Endodermal cell (in vitro differentiated cells): ENCODE results near the gene FMNL2. TPM values are rescaled to one million over a fixed set of nuclear protein-coding genes. Genes with fewer than 3 reads are reported as not detected.

ENCODE experiments used
- DNase-seq: peaks from one replicate; pipeline ENCODE4 v3.0.0-alpha.2; 2017
- H3K27ac ChIP-seq: 2 replicates; pipeline ENCODE4 v1.5.1; 2013; ENCODE audit warnings: mild to moderate bottlenecking, low read depth, low read length, moderate library complexity
- H3K27me3 ChIP-seq: 2 replicates; pipeline ENCODE4 v1.6.1; 2013; ENCODE audit warnings: mild to moderate bottlenecking, low read length, moderate library complexity; ENCODE audit not compliant: insufficient read depth, control insufficient read depth, poor library complexity, severe bottlenecking
- H3K36me3 ChIP-seq: 2 replicates; pipeline ENCODE4 v1.7.0; 2013; ENCODE audit warnings: mild to moderate bottlenecking, low read length, moderate library complexity; ENCODE audit not compliant: control insufficient read depth, insufficient read depth
- H3K4me1 ChIP-seq: one replicate; pipeline ENCODE4 v1.7.0; 2013; ENCODE audit warnings: low read length; ENCODE audit not compliant: control insufficient read depth, insufficient read depth
- H3K4me3 ChIP-seq: 2 replicates; pipeline ENCODE4 v1.5.1; 2013; ENCODE audit warnings: mild to moderate bottlenecking, low read length, moderate library complexity
- H3K9ac ChIP-seq: 2 replicates; pipeline ENCODE4 v1.6.1; 2013; ENCODE audit warnings: mild to moderate bottlenecking, low read length, moderate library complexity; ENCODE audit not compliant: poor library complexity, severe bottlenecking; ENCODE audit errors: extremely low read depth
- H3K9me3 ChIP-seq: 2 replicates; pipeline ENCODE4 v1.6.1; 2013; ENCODE audit warnings: mild to moderate bottlenecking, low read length, moderate library complexity; ENCODE audit not compliant: control insufficient read depth
- H3K27ac Mint-ChIP-seq: 2 replicates; pipeline ENCODE4 v1.8.0; 2020; ENCODE audit warnings: mixed read lengths
- H3K27me3 Mint-ChIP-seq: 2 replicates; pipeline ENCODE4 v1.8.0; 2021; ENCODE audit warnings: mild to moderate bottlenecking, mixed read lengths; ENCODE audit not compliant: insufficient read depth
- H3K36me3 Mint-ChIP-seq: 2 replicates; pipeline ENCODE4 v1.8.0; 2020; ENCODE audit warnings: low read depth, mixed read lengths
- H3K4me1 Mint-ChIP-seq: 2 replicates; pipeline ENCODE4 v1.8.0; 2020; ENCODE audit warnings: mixed read lengths
- H3K4me3 Mint-ChIP-seq: 2 replicates; pipeline ENCODE4 v1.8.0; 2020; ENCODE audit warnings: mild to moderate bottlenecking, moderate library complexity, mixed read lengths
- H3K9me3 Mint-ChIP-seq: 2 replicates; pipeline ENCODE4 v1.8.0; 2020; ENCODE audit warnings: mild to moderate bottlenecking, mixed read lengths
- WGBS, 2 experiments: methylation state at CpG; one replicate each; pipeline versions ENCODE4 v1.1.5 to v1.1.7; 2013; ENCODE audit warnings: missing lambda C conversion rate in 2 of 2, mixed read lengths in 1 of 2; ENCODE audit not compliant: insufficient coverage in 1 of 2, insufficient read length in 1 of 2; 5-methylcytosine and 5-hydroxymethylcytosine counted together
- total RNA-seq, 2 donors: library from RNA; stranded (reverse); fragmentation: NEBNext Ultra II Directional in 1 of 2; extraction: Animal tissue kit (Norgen Biotek cat#: 25700) in 1 of 2; gene quantifications; 2 replicates in 1 of 2; 3 replicates in 1 of 2; pipeline ENCODE4 v1.2.1, GENCODE V29; 2021
- TF ChIP-seq, protein P1 (sequence below): fragments of 200-600 bp; sonication (generic); conservative IDR thresholded peaks from 2 replicates; pipeline ENCODE4 v1.5.0; 2021; ENCODE audit warnings: antibody characterized with exemption, mild to moderate bottlenecking

Gene FMNL2
- total RNA-seq, 2 donors from 2014 or later = 49.4 to 51.8 TPM

DNA sequence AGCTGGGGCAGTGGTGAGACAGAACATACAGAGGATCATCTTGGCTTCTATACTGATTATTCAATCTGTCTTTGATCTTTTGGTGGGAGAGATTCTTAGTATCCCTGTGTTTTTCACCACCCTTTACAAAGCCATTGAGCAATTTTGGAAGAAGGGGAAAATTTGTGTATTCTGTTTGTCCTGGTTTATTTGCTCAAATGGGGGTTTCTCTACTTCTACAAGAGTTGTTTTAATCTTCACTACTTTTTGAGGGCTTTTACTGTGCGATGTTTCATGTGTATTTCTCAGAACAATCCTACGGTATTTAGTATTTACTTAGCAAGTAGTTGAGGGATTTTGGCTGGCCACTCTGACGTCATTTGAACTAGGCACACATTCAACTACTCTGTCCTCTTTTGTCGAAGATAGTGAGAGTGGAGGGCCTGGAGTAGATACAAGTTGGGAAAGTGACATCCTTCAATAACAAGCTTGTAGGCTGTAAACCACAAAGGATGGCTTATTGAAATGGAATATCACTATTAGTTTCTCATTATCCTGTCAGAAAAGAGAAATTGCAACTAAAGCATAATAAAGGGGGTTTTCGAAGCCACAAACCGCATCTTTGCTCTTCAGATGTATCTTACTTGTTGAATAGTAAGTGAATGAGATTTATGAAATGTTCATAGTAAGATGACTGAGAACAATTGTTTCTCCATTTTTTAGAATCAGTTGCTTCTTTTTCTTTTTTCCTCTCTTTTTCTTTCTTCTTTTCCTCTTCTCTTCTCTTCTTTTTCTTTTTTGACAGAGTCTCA lies 24.8 kb downstream of the FMNL2 start:
- Histone ChIP-seq H3K4me3 (no peak overlapping the region), H3K9ac (no peak overlapping the region), H3K4me1 (no peaks in the 10 kb centered on the region), H3K36me3 (no peaks in the 10 kb centered on the region), H3K27ac (no peak overlapping the region), H3K9me3 (no peaks in the 10 kb centered on the region), H3K27me3 (no peaks in the 10 kb centered on the region)
- DNase-seq = no peak
- no peaks in the 10 kb centered on the region for H3K9me3 Mint-ChIP-seq
- no peak overlapping the region for H3K4me3 Mint-ChIP-seq
- no peaks in the 10 kb centered on the region for H3K27me3 Mint-ChIP-seq
- TF ChIP-seq, protein P1, sequence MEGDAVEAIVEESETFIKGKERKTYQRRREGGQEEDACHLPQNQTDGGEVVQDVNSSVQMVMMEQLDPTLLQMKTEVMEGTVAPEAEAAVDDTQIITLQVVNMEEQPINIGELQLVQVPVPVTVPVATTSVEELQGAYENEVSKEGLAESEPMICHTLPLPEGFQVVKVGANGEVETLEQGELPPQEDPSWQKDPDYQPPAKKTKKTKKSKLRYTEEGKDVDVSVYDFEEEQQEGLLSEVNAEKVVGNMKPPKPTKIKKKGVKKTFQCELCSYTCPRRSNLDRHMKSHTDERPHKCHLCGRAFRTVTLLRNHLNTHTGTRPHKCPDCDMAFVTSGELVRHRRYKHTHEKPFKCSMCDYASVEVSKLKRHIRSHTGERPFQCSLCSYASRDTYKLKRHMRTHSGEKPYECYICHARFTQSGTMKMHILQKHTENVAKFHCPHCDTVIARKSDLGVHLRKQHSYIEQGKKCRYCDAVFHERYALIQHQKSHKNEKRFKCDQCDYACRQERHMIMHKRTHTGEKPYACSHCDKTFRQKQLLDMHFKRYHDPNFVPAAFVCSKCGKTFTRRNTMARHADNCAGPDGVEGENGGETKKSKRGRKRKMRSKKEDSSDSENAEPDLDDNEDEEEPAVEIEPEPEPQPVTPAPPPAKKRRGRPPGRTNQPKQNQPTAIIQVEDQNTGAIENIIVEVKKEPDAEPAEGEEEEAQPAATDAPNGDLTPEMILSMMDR = no peak
- peaks cover 10% of the 10 kb centered on the region for H3K4me1 Mint-ChIP-seq
- no peak overlapping the region for H3K27ac Mint-ChIP-seq
- WGBS, 2 experiments = 98 to 100% methylated on average over 1 to 6 of the region's 6 CpGs
- H3K36me3 Mint-ChIP-seq = peaks cover 6% of the 10 kb centered on the region

DNA sequence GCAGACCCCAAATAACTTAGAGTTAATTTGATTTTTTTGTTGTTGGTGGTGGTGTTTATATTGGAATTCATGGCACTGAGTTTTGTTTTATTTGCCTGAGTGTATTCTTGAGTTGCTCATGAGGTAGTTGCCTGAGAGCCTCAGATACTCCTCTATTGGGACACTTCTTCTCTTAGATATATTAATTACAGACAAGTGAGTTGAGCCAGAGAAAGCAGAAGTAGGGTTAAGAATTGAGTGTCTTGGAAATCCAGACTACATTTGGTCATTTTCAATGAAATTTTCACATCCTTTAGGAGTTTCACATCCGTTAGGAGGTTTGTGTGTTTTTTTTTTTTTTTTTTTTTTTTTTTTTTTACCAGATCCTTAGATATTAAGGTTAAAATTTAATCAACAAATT lies 29.0 kb downstream of the FMNL2 start:
- H3K4me3 Mint-ChIP-seq = no peak overlapping the region
- Histone ChIP-seq H3K9me3 (no peaks in the 10 kb centered on the region), H3K27me3 (peaks cover 15% of the 10 kb centered on the region), H3K4me3 (no peak overlapping the region), H3K36me3 (no peaks in the 10 kb centered on the region), H3K9ac (no peak overlapping the region), H3K4me1 (no peaks in the 10 kb centered on the region), H3K27ac (no peak overlapping the region)
- peaks cover 19% of the 10 kb centered on the region for H3K27me3 Mint-ChIP-seq
- no peak overlapping the region for H3K27ac Mint-ChIP-seq
- H3K36me3 Mint-ChIP-seq = no peaks in the 10 kb centered on the region
- H3K9me3 Mint-ChIP-seq = no peaks in the 10 kb centered on the region
- DNase-seq = no peak
- WGBS, 2 experiments = no CpG with 5 or more reads among the region's 1 CpG
- H3K4me1 Mint-ChIP-seq = peaks cover 16% of the 10 kb centered on the region
- TF ChIP-seq, protein P1 = no peak

DNA sequence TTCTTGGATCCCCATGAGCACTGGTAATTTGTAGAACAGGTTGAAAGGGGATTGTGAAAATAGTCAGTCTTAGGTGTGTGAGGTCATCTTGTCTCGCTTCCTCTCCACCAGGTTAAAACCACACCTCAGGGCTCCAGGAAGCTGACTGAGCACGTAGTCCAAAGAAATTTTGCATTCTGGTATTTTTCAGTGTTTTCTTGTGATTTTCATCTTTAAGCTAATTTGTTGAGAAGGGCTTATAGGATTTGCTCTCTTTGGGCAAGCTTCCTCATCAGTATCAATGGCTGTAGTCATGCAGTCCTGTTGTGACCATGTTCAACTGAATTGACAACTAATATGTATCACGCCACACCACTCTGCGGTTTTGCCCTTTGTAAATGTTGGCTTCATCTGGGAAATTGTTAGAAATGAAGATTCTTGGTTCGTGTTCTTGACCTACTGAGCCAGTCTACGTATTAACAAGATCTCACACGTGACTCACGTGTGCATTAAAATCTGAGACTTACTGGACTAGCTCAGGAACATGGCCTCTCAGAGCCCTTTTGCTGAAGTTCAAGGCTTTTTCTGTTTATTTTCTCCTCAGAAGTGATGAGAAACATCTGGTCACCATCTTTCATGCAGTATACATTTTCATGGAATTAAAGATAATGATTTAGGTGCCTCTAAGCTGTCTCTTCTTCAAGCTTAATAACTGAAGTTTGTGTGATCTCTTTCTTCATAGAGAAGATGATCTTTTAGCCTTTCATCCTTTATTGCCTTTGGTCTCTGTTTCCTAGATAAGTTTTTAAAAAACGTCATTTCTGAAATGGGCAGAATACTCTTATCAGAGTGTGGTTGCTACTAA lies 32.8 kb downstream of the FMNL2 start:
- Histone ChIP-seq H3K4me3 (no peak overlapping the region), H3K36me3 (no peaks in the 10 kb centered on the region), H3K27me3 (peaks cover 15% of the 10 kb centered on the region), H3K9ac (no peak overlapping the region), H3K9me3 (no peaks in the 10 kb centered on the region), H3K27ac (no peak overlapping the region), H3K4me1 (peaks cover 5% of the 10 kb centered on the region)
- Mint-ChIP-seq H3K27me3 (peaks cover 35% of the 10 kb centered on the region), H3K9me3 (no peaks in the 10 kb centered on the region), H3K36me3 (no peaks in the 10 kb centered on the region), H3K4me1 (peaks cover 22% of the 10 kb centered on the region), H3K4me3 (no peak overlapping the region), H3K27ac (no peak overlapping the region)
- TF ChIP-seq, protein P1 = no peak
- WGBS, 2 experiments = 92 to 94% methylated on average over 7 to 9 of the region's 9 CpGs
- no peak for DNase-seq
